ENCODE results near the gene SFPQ. TPM values are rescaled to one million over a fixed set of nuclear protein-coding genes. Genes with fewer than 3 reads are reported as not detected.
"Not testable (repeated sequence)": the region's sequence is repeated elsewhere in the genome, so short reads cannot be mapped to it uniquely, and the experiment has no call there.

SFPQ gene
- total RNA-seq, 1 donor from 2014 or later: 241 TPM

DNA sequence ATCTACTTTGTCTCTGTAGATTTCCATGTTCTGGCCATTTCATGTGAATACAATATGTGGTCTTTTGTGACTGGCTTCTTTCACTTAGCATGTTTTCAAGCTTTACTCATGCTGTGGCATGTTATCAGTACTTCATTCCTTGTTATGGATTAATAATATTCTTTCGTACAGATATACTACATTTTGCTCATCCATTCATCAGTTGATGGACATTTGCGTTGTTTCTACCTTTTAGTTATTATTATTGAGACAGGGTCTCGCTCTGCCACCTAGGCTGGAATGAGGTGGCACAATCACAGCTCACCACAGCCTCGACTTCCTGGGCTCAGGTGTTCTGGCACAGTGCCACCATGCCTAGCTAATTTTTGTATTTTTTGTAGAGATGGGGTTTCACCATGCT lies 21.4 kb downstream of the SFPQ start:
- Mint-ChIP-seq H3K27ac (ENCODE audit: unreplicated experiment) (no peak overlapping the region), H3K9me3 (ENCODE audit: unreplicated experiment) (no peaks in the 10 kb centered on the region), H3K4me1 (ENCODE audit: unreplicated experiment) (peaks cover 5% of the 10 kb centered on the region), H3K27me3 (ENCODE audit: unreplicated experiment) (no peaks in the 10 kb centered on the region), H3K36me3 (ENCODE audit: unreplicated experiment) (peaks cover 27% of the 10 kb centered on the region), H3K4me3 (ENCODE audit: unreplicated experiment) (no peak overlapping the region)
- no peak for DNase-seq (ENCODE audit: extremely low spot score, unreplicated experiment)
- TF ChIP-seq, protein P1, sequence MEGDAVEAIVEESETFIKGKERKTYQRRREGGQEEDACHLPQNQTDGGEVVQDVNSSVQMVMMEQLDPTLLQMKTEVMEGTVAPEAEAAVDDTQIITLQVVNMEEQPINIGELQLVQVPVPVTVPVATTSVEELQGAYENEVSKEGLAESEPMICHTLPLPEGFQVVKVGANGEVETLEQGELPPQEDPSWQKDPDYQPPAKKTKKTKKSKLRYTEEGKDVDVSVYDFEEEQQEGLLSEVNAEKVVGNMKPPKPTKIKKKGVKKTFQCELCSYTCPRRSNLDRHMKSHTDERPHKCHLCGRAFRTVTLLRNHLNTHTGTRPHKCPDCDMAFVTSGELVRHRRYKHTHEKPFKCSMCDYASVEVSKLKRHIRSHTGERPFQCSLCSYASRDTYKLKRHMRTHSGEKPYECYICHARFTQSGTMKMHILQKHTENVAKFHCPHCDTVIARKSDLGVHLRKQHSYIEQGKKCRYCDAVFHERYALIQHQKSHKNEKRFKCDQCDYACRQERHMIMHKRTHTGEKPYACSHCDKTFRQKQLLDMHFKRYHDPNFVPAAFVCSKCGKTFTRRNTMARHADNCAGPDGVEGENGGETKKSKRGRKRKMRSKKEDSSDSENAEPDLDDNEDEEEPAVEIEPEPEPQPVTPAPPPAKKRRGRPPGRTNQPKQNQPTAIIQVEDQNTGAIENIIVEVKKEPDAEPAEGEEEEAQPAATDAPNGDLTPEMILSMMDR (IDR thresholded peaks at IDR 0.05): no peak

DNA sequence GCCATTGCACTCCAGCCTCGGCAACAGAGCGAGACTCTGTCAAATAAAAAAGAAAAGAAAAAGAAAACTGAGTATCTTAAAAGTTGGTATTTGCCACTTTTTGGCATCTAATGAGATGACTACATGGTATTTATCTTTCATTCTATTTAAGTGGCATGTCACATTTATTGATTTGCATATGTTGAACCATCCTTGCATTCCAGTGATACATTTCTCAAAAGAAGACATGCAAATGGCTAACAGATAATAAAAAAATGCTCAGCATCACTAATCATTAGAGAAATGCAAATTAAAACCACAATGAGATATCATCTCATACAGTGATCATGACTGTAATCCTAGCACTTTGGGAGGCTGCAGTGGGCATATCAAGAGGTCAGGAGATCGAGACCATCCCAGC lies 28.1 kb downstream of the SFPQ start:
- H3K36me3 Mint-ChIP-seq (ENCODE audit: unreplicated experiment): no peaks in the 10 kb centered on the region
- no peaks in the 10 kb centered on the region for H3K27me3 Mint-ChIP-seq (ENCODE audit: unreplicated experiment)
- TF ChIP-seq, protein P1 (IDR thresholded peaks at IDR 0.05): no peak
- no peak overlapping the region for H3K27ac Mint-ChIP-seq (ENCODE audit: unreplicated experiment)
- no peak for DNase-seq (ENCODE audit: extremely low spot score, unreplicated experiment)
- H3K9me3 Mint-ChIP-seq (ENCODE audit: unreplicated experiment): peaks cover 3% of the 10 kb centered on the region
- peaks cover 5% of the 10 kb centered on the region for H3K4me1 Mint-ChIP-seq (ENCODE audit: unreplicated experiment)
- H3K4me3 Mint-ChIP-seq (ENCODE audit: unreplicated experiment): no peak overlapping the region

DNA sequence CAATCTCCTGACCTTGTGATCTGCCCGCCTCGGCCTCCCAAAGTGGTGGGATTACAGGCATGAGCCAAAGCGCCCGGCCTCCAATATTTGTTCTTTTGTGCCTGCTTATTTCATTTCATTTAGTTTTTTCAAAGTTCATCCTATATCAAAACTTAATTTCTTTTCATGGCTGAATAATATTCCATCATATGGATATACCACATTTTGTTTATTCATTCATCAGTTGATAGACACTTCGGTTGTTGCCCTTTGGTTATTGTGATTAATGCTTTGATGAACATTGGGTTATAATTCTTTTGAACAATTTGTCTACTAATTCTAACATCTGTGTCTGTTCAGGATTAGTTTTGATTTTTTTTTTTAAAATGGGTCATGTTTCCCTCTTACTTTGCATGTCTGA lies 41.7 kb downstream of the SFPQ start:
- Mint-ChIP-seq H3K9me3 (ENCODE audit: unreplicated experiment) (no peaks in the 10 kb centered on the region), H3K27me3 (ENCODE audit: unreplicated experiment) (peaks cover 9% of the 10 kb centered on the region), H3K36me3 (ENCODE audit: unreplicated experiment) (no peaks in the 10 kb centered on the region), H3K27ac (ENCODE audit: unreplicated experiment) (no peak overlapping the region), H3K4me3 (ENCODE audit: unreplicated experiment) (no peak overlapping the region), H3K4me1 (ENCODE audit: unreplicated experiment) (peaks cover 6% of the 10 kb centered on the region)
- TF ChIP-seq, protein P1 (IDR thresholded peaks at IDR 0.05): no peak
- no peak for DNase-seq (ENCODE audit: extremely low spot score, unreplicated experiment)

DNA sequence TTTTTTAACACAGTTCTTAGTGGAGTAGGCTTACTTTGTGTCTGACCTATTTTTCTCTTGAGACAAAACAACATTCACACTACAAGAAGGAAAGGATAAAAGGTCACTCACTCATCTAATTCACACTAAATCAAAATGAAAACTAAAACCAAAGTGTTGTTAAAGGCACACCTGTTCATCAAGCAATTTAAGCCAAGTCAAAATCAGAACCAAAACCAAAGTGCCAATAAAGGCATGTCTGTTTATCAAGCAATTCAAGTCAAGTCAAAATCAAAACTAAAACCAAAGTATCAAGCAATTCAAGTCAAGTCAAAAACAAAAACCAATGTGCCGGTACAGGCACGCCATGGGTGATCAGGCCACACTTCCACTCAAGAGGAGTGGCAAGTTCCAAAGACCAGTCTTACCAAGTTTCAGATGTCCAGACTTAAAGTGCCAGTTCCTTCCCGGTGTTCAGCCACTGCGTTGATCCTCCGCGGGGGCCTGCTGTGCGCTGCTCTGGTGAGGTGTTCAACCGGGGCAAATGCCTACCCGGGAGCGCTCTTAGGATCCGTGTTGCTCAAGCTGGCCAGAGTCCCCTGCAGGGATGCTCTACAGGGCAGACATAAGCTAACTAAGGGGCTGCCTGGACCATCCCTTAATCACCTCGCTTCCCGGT lies 46.9 kb downstream of the SFPQ start:
- not testable (repeated sequence) for DNase-seq (ENCODE audit: extremely low spot score, unreplicated experiment); H3K27ac Mint-ChIP-seq (ENCODE audit: unreplicated experiment); H3K4me3 Mint-ChIP-seq (ENCODE audit: unreplicated experiment); H3K9me3 Mint-ChIP-seq (ENCODE audit: unreplicated experiment); H3K4me1 Mint-ChIP-seq (ENCODE audit: unreplicated experiment); H3K36me3 Mint-ChIP-seq (ENCODE audit: unreplicated experiment)
- peaks cover 40% of the 10 kb centered on the region for H3K27me3 Mint-ChIP-seq (ENCODE audit: unreplicated experiment)

DNA sequence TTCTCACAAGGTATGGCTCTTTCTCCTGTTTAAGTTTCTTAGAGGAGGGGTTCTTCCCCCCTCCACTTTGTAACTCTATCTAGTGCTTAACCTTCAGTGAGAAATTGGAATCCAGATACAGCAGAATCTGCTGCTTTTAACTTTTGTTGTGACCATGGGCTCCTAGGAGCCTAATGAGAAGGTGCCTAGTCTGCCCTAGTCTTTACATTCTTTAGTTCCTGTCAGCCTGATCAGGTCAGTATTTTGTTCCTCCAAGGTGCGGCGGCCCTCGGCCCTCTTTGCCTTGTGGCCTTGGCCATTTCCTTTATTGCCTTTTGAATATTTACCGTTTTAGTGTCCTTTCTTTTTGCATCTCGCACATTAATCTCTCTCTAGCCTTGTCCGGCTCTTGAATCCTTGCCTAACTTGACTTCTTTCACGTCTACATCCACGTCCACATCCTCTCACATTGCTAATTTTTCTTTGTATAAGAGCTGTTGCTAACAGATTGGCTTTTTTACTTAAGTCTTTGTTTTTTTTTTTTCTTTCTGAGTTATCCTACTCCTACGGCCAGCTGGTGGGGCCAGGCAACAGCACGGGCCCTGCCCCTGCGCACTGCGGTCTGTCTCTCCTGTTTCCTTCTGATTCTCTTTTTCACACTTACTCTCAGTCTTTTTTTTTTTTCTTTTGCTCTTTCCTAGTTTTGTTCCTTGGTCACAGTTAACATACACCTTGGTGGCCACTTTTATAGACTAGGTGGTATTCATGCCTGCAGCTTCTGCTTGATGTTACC lies 49.0 kb downstream of the SFPQ start:
- DNase-seq (ENCODE audit: extremely low spot score, unreplicated experiment): no peak
- Mint-ChIP-seq H3K4me3 (ENCODE audit: unreplicated experiment) (no peak overlapping the region), H3K27ac (ENCODE audit: unreplicated experiment) (no peak overlapping the region), H3K27me3 (ENCODE audit: unreplicated experiment) (peaks cover 40% of the 10 kb centered on the region), H3K4me1 (ENCODE audit: unreplicated experiment) (peaks cover 8% of the 10 kb centered on the region), H3K9me3 (ENCODE audit: unreplicated experiment) (no peaks in the 10 kb centered on the region), H3K36me3 (ENCODE audit: unreplicated experiment) (no peaks in the 10 kb centered on the region)
- TF ChIP-seq, protein P1 (IDR thresholded peaks at IDR 0.05): no peak

DNA sequence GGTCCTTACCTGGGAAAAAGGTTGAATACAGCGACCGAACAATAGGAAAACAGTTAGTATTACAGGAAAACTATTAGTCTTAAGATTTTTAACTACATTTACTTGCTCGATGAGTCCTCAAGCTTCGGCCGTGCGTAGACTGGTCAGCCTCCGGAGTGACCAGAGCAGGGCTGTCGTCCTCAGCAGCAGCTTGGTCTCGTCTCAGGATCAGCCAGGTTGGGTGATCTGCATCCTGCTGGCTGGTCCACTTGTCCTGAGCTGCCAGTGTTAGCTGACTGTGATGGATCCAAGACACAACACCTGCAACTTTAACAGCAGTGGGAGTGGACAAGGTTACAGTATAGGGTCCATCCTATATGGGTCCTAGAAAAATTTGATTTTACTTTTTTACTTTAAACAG lies 50.2 kb downstream of the SFPQ start:
- not testable (repeated sequence) for H3K27ac Mint-ChIP-seq (ENCODE audit: unreplicated experiment); H3K36me3 Mint-ChIP-seq (ENCODE audit: unreplicated experiment); H3K4me3 Mint-ChIP-seq (ENCODE audit: unreplicated experiment); H3K4me1 Mint-ChIP-seq (ENCODE audit: unreplicated experiment); DNase-seq (ENCODE audit: extremely low spot score, unreplicated experiment); H3K9me3 Mint-ChIP-seq (ENCODE audit: unreplicated experiment)
- H3K27me3 Mint-ChIP-seq (ENCODE audit: unreplicated experiment): peaks cover 37% of the 10 kb centered on the region

DNA sequence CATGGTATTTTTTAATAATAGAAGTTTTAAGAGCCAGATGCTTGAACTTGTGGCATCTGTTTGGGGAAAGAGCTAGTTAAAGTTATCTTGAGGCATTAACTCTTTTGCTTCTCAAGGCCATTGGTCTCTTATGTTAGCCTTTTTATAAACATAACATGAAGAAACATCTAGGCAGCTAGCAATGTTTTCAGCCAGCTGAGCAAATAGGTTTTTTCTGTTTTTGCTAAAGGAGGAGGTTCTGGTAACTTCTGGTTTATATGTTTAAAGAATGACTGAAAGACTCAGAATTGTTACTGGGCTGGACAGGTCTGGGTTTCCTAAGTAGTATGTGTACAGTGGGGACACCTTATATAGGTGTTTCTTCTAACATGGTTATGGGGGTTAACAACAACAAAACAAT lies 50.7 kb downstream of the SFPQ start:
- H3K9me3 Mint-ChIP-seq (ENCODE audit: unreplicated experiment); DNase-seq (ENCODE audit: extremely low spot score, unreplicated experiment); H3K4me1 Mint-ChIP-seq (ENCODE audit: unreplicated experiment); H3K27ac Mint-ChIP-seq (ENCODE audit: unreplicated experiment); H3K36me3 Mint-ChIP-seq (ENCODE audit: unreplicated experiment); H3K4me3 Mint-ChIP-seq (ENCODE audit: unreplicated experiment): not testable (repeated sequence)
- H3K27me3 Mint-ChIP-seq (ENCODE audit: unreplicated experiment): peaks cover 37% of the 10 kb centered on the region

DNA sequence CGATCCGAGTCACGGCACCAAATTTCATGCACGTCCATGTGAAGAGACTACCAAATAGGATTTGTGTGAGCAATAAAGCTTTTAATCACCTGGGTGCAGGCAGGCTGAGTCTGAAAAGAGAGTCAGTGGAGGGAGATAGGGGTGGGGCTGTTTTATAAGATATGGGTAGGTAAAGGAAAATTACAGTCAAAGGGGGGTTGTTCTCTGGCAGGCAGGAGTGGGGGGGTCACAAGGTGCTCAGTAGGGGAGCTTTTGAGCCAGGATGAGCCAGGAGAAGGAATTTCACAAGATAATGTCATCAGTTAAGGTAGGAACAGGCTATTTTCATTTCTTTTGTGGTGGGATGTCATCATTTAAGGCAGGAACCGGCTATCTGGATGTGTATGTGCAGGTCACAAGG lies 55.4 kb downstream of the SFPQ start:
- H3K4me3 Mint-ChIP-seq (ENCODE audit: unreplicated experiment); H3K4me1 Mint-ChIP-seq (ENCODE audit: unreplicated experiment): not testable (repeated sequence)
- H3K27me3 Mint-ChIP-seq (ENCODE audit: unreplicated experiment): peaks cover 16% of the 10 kb centered on the region

More for the DNA sequence above, 55.4 kb downstream of the SFPQ start:
- H3K27ac Mint-ChIP-seq (ENCODE audit: unreplicated experiment); H3K9me3 Mint-ChIP-seq (ENCODE audit: unreplicated experiment); H3K36me3 Mint-ChIP-seq (ENCODE audit: unreplicated experiment); DNase-seq (ENCODE audit: extremely low spot score, unreplicated experiment): not testable (repeated sequence)
